WTC11 (cell line): ENCODE data around the gene CDCA7L. TPM values are rescaled to one million over a fixed set of nuclear protein-coding genes. Genes with fewer than 3 reads are reported as not detected.

Experiments
- ATAC-seq: fragments of 200-7000 bp; cut with Tn5 transposase; 2 replicates; pipeline ENCODE4 v1.10.0; 2021; ENCODE audit warnings: mild to moderate bottlenecking, moderate library complexity
- CTCF ChIA-PET: fragments of 300-600 bp; sonication (Branson Sonifier 250); formaldehyde crosslinking; loops from one replicate; lab custom pipeline; 2021; ENCODE audit warnings: antibody characterized with exemption; lab: Charles Lee
- POLR2A ChIA-PET: fragments of 350-600 bp; sonication (Branson Sonifier 250); formaldehyde crosslinking; loops from one replicate; lab custom pipeline; 2021; ENCODE audit warnings: antibody characterized with exemption; lab: Charles Lee
- DNase-seq: peaks from one replicate; pipeline ENCODE4 v3.0.0; 2021; ENCODE audit warnings: low spot score
- H3K27ac Mint-ChIP-seq: 2 replicates; pipeline ENCODE4 v1.8.0; 2021; ENCODE audit warnings: mixed read lengths
- H3K27me3 Mint-ChIP-seq: 2 replicates; pipeline ENCODE4 v1.8.0; 2021; ENCODE audit warnings: low read depth, mild to moderate bottlenecking, moderate library complexity, mixed read lengths
- H3K36me3 Mint-ChIP-seq: 2 replicates; pipeline ENCODE4 v1.8.0; 2021; ENCODE audit warnings: mixed read lengths
- H3K4me1 Mint-ChIP-seq: 2 replicates; pipeline ENCODE4 v1.8.0; 2022; ENCODE audit warnings: mixed read lengths
- H3K4me3 Mint-ChIP-seq: 2 replicates; pipeline ENCODE4 v1.8.0; 2021; ENCODE audit warnings: mild to moderate bottlenecking, moderate library complexity, mixed read lengths
- H3K9me3 Mint-ChIP-seq: 2 replicates; pipeline ENCODE4 v1.8.0; 2021; ENCODE audit warnings: mixed read lengths
- ATF2 ChIP-seq: sonication (generic); formaldehyde crosslinking; IDR thresholded peaks from 2 replicates; pipeline ENCODE4 v1.8.1; 2022; ENCODE audit warnings: low read depth, missing genetic modification reagents, borderline replicate concordance
- E2F1 ChIP-seq: sonication (generic); formaldehyde crosslinking; IDR thresholded peaks from 2 replicates; pipeline ENCODE4 v1.8.0; 2022; ENCODE audit warnings: mild to moderate bottlenecking, missing genetic modification reagents
- FOXK1 ChIP-seq: sonication (generic); formaldehyde crosslinking; IDR thresholded peaks from 2 replicates; pipeline ENCODE4 v1.8.0; 2022; ENCODE audit warnings: mild to moderate bottlenecking, moderate library complexity, missing genetic modification reagents
- GABPB1 ChIP-seq: sonication (generic); formaldehyde crosslinking; IDR thresholded peaks from 2 replicates; pipeline ENCODE4 v1.8.1; 2023; ENCODE audit warnings: mild to moderate bottlenecking, missing genetic modification reagents
- HMGXB4 ChIP-seq: sonication (generic); formaldehyde crosslinking; IDR thresholded peaks from 2 replicates; pipeline ENCODE4 v1.8.1; 2023; ENCODE audit warnings: mild to moderate bottlenecking, moderate library complexity, missing genetic modification reagents
- IRF2 ChIP-seq: sonication (generic); formaldehyde crosslinking; IDR thresholded peaks from 2 replicates; pipeline ENCODE4 v1.8.0; 2022; ENCODE audit warnings: low read depth, missing genetic modification reagents, borderline replicate concordance
- JAZF1 ChIP-seq: fragments of 250-450 bp; sonication (Bioruptor Pico); IDR thresholded peaks from 2 replicates; pipeline ENCODE4 v1.9.0; 2021; ENCODE audit warnings: moderate library complexity, mild to moderate bottlenecking, inconsistent platforms
- MYBL2 ChIP-seq: sonication (generic); formaldehyde crosslinking; IDR thresholded peaks from 2 replicates; pipeline ENCODE4 v1.8.1; 2023; ENCODE audit warnings: mild to moderate bottlenecking, moderate library complexity, missing genetic modification reagents
- NFATC4 ChIP-seq: fragments of 250-450 bp; sonication (Bioruptor Pico); IDR thresholded peaks from 2 replicates; pipeline ENCODE4 v1.9.0; 2021; ENCODE audit warnings: mild to moderate bottlenecking
- NR3C1 ChIP-seq: sonication (generic); formaldehyde crosslinking; conservative IDR thresholded peaks from 2 replicates; pipeline ENCODE4 v1.8.1; 2023; ENCODE audit warnings: low read depth, mild to moderate bottlenecking, missing genetic modification reagents
- SOX15 ChIP-seq: fragments of 250-450 bp; sonication (Bioruptor Pico); IDR thresholded peaks from 2 replicates; pipeline ENCODE4 v1.9.0; 2021; ENCODE audit warnings: mild to moderate bottlenecking
- TEAD4 ChIP-seq: sonication (generic); formaldehyde crosslinking; IDR thresholded peaks from 2 replicates; pipeline ENCODE4 v1.8.0; 2022; ENCODE audit warnings: mild to moderate bottlenecking, missing genetic modification reagents
- ZNF138 ChIP-seq: sonication (generic); formaldehyde crosslinking; conservative IDR thresholded peaks from 2 replicates; pipeline ENCODE4 v1.8.1; 2022; ENCODE audit warnings: mild to moderate bottlenecking, moderate library complexity, missing genetic modification reagents
- ZNF232 ChIP-seq: sonication (generic); formaldehyde crosslinking; IDR thresholded peaks from 2 replicates; pipeline ENCODE4 v1.8.0; 2022; ENCODE audit warnings: mild to moderate bottlenecking, missing genetic modification reagents
- ZNF396 ChIP-seq: fragments of 250-450 bp; sonication (Bioruptor Pico); IDR thresholded peaks from 2 replicates; pipeline ENCODE4 v1.8.0; 2021; ENCODE audit warnings: mild to moderate bottlenecking, moderate library complexity, borderline replicate concordance
- ZNF671 ChIP-seq: fragments of 250-450 bp; sonication (Bioruptor Pico); IDR thresholded peaks from 2 replicates; pipeline ENCODE4 v1.8.0; 2021; ENCODE audit warnings: mild to moderate bottlenecking
- ZSCAN18 ChIP-seq: fragments of 250-450 bp; sonication (Bioruptor Pico); IDR thresholded peaks from 2 replicates; pipeline ENCODE4 v2.1.2; 2022; ENCODE audit warnings: mild to moderate bottlenecking, moderate library complexity
- total RNA-seq: library from RNA; stranded (reverse); gene quantifications from 3 replicates; pipeline ENCODE4 v1.2.3, GENCODE V29; 2021
- TF ChIP-seq, protein P1 (sequence below): fragments of 250-450 bp; sonication (Bioruptor Pico); IDR thresholded peaks from 2 replicates; pipeline ENCODE4 v1.9.0; 2021; ENCODE audit warnings: mild to moderate bottlenecking, borderline replicate concordance

Gene CDCA7L
- total RNA-seq, 1 experiment from 2014 or later, result 161 TPM

- H3K4me3 Mint-ChIP-seq, result no peak overlapping the region
- no peaks in the 10 kb centered on the region for H3K27me3 Mint-ChIP-seq
- ChIA-PET POLR2A (no interaction called here), CTCF (interaction anchor here (0.6 kb wide), 1 partner anchor 27 kb away, joined by 3 read pairs; no protein-coding TSS in a partner anchor)
- H3K4me1 Mint-ChIP-seq, result peaks cover 5% of the 10 kb centered on the region
- TF ChIP-seq TEAD4 (CRISPR knock-in tag) (no peak), ZNF396 (CRISPR knock-in tag) (no peak), SOX15 (no peak), ZNF671 (no peak), NR3C1 (CRISPR knock-in tag) (no peak), IRF2 (CRISPR knock-in tag) (no peak), ATF2 (CRISPR knock-in tag) (no peak), ZNF138 (CRISPR knock-in tag) (no peak), FOXK1 (no peak), ZSCAN18 (CRISPR knock-in tag) (no peak)
- DNase-seq (no peak), ATAC-seq (no peak)
- H3K36me3 Mint-ChIP-seq, result peaks cover 84% of the 10 kb centered on the region
- no peak overlapping the region for H3K27ac Mint-ChIP-seq
- H3K9me3 Mint-ChIP-seq, result no peaks in the 10 kb centered on the region
Observed at GRCh38 chr7:21912305-21912704, 33.4 kb downstream of the CDCA7L start.

- no peak for DNase-seq
- Mint-ChIP-seq H3K27me3 (no peaks in the 10 kb centered on the region), H3K4me1 (peaks cover under 1% of the 10 kb centered on the region), H3K27ac (no peak overlapping the region), H3K9me3 (no peaks in the 10 kb centered on the region), H3K4me3 (no peak overlapping the region), H3K36me3 (peaks cover 84% of the 10 kb centered on the region)
- CTCF ChIA-PET, result interaction anchor here (0.6 kb wide), 1 partner anchor 28 kb away, joined by 3 read pairs; no protein-coding TSS in a partner anchor
- ATAC-seq, result no peak
- POLR2A ChIA-PET, result no interaction called here
- TF ChIP-seq GABPB1, result no peak
- TF ChIP-seq HMGXB4 (CRISPR knock-in tag), result no peak
- no peak for TF ChIP-seq JAZF1
- TF ChIP-seq E2F1 (CRISPR knock-in tag), result no peak
- TF ChIP-seq MYBL2, result no peak
- TF ChIP-seq, protein P1, sequence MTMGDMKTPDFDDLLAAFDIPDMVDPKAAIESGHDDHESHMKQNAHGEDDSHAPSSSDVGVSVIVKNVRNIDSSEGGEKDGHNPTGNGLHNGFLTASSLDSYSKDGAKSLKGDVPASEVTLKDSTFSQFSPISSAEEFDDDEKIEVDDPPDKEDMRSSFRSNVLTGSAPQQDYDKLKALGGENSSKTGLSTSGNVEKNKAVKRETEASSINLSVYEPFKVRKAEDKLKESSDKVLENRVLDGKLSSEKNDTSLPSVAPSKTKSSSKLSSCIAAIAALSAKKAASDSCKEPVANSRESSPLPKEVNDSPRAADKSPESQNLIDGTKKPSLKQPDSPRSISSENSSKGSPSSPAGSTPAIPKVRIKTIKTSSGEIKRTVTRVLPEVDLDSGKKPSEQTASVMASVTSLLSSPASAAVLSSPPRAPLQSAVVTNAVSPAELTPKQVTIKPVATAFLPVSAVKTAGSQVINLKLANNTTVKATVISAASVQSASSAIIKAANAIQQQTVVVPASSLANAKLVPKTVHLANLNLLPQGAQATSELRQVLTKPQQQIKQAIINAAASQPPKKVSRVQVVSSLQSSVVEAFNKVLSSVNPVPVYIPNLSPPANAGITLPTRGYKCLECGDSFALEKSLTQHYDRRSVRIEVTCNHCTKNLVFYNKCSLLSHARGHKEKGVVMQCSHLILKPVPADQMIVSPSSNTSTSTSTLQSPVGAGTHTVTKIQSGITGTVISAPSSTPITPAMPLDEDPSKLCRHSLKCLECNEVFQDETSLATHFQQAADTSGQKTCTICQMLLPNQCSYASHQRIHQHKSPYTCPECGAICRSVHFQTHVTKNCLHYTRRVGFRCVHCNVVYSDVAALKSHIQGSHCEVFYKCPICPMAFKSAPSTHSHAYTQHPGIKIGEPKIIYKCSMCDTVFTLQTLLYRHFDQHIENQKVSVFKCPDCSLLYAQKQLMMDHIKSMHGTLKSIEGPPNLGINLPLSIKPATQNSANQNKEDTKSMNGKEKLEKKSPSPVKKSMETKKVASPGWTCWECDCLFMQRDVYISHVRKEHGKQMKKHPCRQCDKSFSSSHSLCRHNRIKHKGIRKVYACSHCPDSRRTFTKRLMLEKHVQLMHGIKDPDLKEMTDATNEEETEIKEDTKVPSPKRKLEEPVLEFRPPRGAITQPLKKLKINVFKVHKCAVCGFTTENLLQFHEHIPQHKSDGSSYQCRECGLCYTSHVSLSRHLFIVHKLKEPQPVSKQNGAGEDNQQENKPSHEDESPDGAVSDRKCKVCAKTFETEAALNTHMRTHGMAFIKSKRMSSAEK (CRISPR knock-in tag), result no peak
- TF ChIP-seq ZNF232 (CRISPR knock-in tag), result no peak
- no peak for TF ChIP-seq NFATC4
Observed at GRCh38 chr7:21911341-21911875, 34.3 kb downstream of the CDCA7L start.
